Spleen (tissue), 11 donors: ENCODE measurements around the gene KCND2. TPM values are rescaled to one million over a fixed set of nuclear protein-coding genes. Genes with fewer than 3 reads are reported as not detected.

Source experiments
- DNase-seq: peaks from one replicate; pipeline ENCODE4 v3.0.0-alpha.2; 2020
- H3K27ac ChIP-seq, 8 donors: fragments of 200-600 bp; sonication (generic) in 7 of 8; 1 replicate in 4 of 8; 2 replicates in 4 of 8; pipeline versions ENCODE4 v1.5.0 to v1.8.0; 2016 to 2021; ENCODE audit warnings: inconsistent platforms in 4 of 8, mild to moderate bottlenecking in 4 of 8, moderate library complexity in 1 of 8
- H3K27me3 ChIP-seq, 7 donors: fragments of 200-600 bp; sonication (generic) in 6 of 7; replicated peaks in 1 of 7; 1 replicate in 4 of 7; 2 replicates in 3 of 7; pipeline versions ENCODE4 v1.5.0 to v1.8.0; 2016 to 2021; ENCODE audit warnings: inconsistent platforms in 3 of 7, mild to moderate bottlenecking in 1 of 7
- H3K36me3 ChIP-seq, 6 donors: fragments of 200-600 bp; sonication (generic) in 5 of 6; 1 replicate in 4 of 6; 2 replicates in 2 of 6; pipeline versions ENCODE4 v1.5.0 to v1.8.0; 2016 to 2021; ENCODE audit warnings: inconsistent platforms in 2 of 6
- H3K4me1 ChIP-seq, 6 donors: fragments of 200-600 bp; sonication (generic) in 5 of 6; 1 replicate in 3 of 6; 2 replicates in 3 of 6; pipeline versions ENCODE4 v1.5.0 to v1.8.0; 2016 to 2021; ENCODE audit warnings: inconsistent platforms in 3 of 6
- H3K4me3 ChIP-seq, 8 donors: fragments of 200-600 bp; sonication (generic) in 7 of 8; 1 replicate in 4 of 8; 2 replicates in 4 of 8; pipeline versions ENCODE4 v1.5.0 to v1.8.0; 2016 to 2021; ENCODE audit warnings: inconsistent platforms in 4 of 8, mild to moderate bottlenecking in 4 of 8, moderate library complexity in 2 of 8
- H3K9me3 ChIP-seq, 8 donors: fragments of 200-600 bp; sonication (generic) in 7 of 8; 1 replicate in 4 of 8; 2 replicates in 4 of 8; pipeline versions ENCODE4 v1.5.0 to v1.8.0; 2016 to 2021; ENCODE audit warnings: inconsistent platforms in 4 of 8
- CTCF ChIP-seq, 11 experiments: fragments of 200-600 bp in 7 of 11; fragments of 450-650 bp in 4 of 11; sonication (generic) in 4 of 11; IDR thresholded peaks in 8 of 11; conservative IDR thresholded peaks in 3 of 11; 1 replicate in 7 of 11; 2 replicates in 4 of 11; pipeline versions ENCODE4 v1.4.0 to v1.8.0; 2016 to 2021; ENCODE audit warnings: antibody characterized with exemption in 11 of 11, inconsistent platforms in 4 of 11, mild to moderate bottlenecking in 1 of 11
- POLR2A ChIP-seq, 3 donors: fragments of 450-650 bp; IDR thresholded peaks; one replicate each; pipeline ENCODE4 v1.5.1; 2017; ENCODE audit warnings: antibody characterized with exemption in 3 of 3, mild to moderate bottlenecking in 1 of 3
- POLR2AphosphoS5 ChIP-seq, 3 donors: sonication (generic); formaldehyde crosslinking; IDR thresholded peaks; one replicate each; pipeline ENCODE4 v1.5.1; 2017; ENCODE audit warnings: antibody characterized with exemption in 3 of 3
- WGBS, 5 donors: extraction: QIAGEN DNeasy Blood & Tissue Kit in 3 of 5; methylation state at CpG; one replicate each; pipeline versions ENCODE4 v1.1.5 to v1.1.7; 2013 to 2018; 5-methylcytosine and 5-hydroxymethylcytosine counted together
- intact Hi-C: fragments of 100-400 bp; cut with DNase I; formaldehyde crosslinking; loops from one replicate; pipeline ENCODE4 v1.15.0; 2023; ENCODE audit warnings: low total_unique reads
- polyA plus RNA-seq, 3 donors: library from polyadenylated mRNA; stranded (reverse); fragments of 200-250 nt; gene quantifications; one replicate each; pipeline ENCODE4 v1.2.1, GENCODE V29; 2013
- small RNA-seq, 4 donors: library from RNA; depleted of rRNA; stranded (forward); fragments of <200 nt; gene quantifications; one replicate each; pipeline ENCODE3, GENCODE V24; 2016
- total RNA-seq, 7 donors: library from RNA; depleted of rRNA in 3 of 7; stranded (reverse); fragments of >200 nt in 3 of 7; fragmentation: NEBNext Ultra II Directional in 4 of 7; extraction: Animal tissue kit (Norgen Biotek cat#: 25700) in 4 of 7; gene quantifications; one replicate each; pipeline versions ENCODE4 v1.1.0 to v1.2.1, GENCODE V29; 2016 to 2021
- donor health status: healthy with polysubstance abuse.
- donor health status: DM: no; HTN: no; CAD: no; lungs with moderate emphysema.
- donor health status: DM: no; HTN: no; CAD: no.
- donor health status: Bipolar disorder and iron deficiency.
- donor health status: healthy.
- donor health status: DM: no; HTN: no; CAD: no.
- donor health status: DM: yes; HTN: yes; CAD: no.

KCND2 gene
- total and polyA plus RNA-seq, 10 donors: 0.02 to 0.80 (median 0.26) TPM; not detected in 1

GRCh38 chr7:120794106-120794729 lies 521.2 kb downstream of the KCND2 start:
- Histone ChIP-seq H3K36me3 (no peaks in the 10 kb centered on the region), H3K27ac (no peak overlapping the region), H3K4me3 (no peak overlapping the region), H3K9me3 (peaks cover 0 to 7% (median 2%) of the 10 kb centered on the region in 8 donors), H3K4me1 (peaks cover 0 to 6% (median 2%) of the 10 kb centered on the region in 6 donors), H3K27me3 (no peaks in the 10 kb centered on the region)
- TF ChIP-seq POLR2AphosphoS5 (IDR thresholded peaks at IDR 0.05) (no peak), POLR2A (IDR thresholded peaks at IDR 0.05) (no peak), CTCF (IDR thresholded peaks at IDR 0.05 in 8 of 11, conservative IDR thresholded peaks at IDR 0.05 in 3 of 11) (no peak)
- intact Hi-C loops: loop anchor here (10.0 kb wide), 1 partner anchor 311 kb away; no protein-coding TSS in a partner anchor
- no peak for DNase-seq
- 67 to 81% (median 72%) methylated on average over 4 of the region's 4 CpGs for WGBS, 5 donors

- 93 to 99% (median 94%) methylated on average over 7 of the region's 7 CpGs for WGBS, 5 donors
- Histone ChIP-seq H3K27ac (no peak overlapping the region), H3K9me3 (peaks cover 0 to 7% (median 2%) of the 10 kb centered on the region in 8 donors), H3K4me3 (no peak overlapping the region), H3K36me3 (no peaks in the 10 kb centered on the region), H3K4me1 (peaks cover 0 to 3% (median 1%) of the 10 kb centered on the region in 6 donors), H3K27me3 (no peaks in the 10 kb centered on the region)
- no peak for TF ChIP-seq POLR2A (IDR thresholded peaks at IDR 0.05)
- no peak for TF ChIP-seq CTCF (IDR thresholded peaks at IDR 0.05 in 8 of 11, conservative IDR thresholded peaks at IDR 0.05 in 3 of 11)
- TF ChIP-seq POLR2AphosphoS5 (IDR thresholded peaks at IDR 0.05): no peak
- DNase-seq: no peak
- intact Hi-C loops: loop anchor here (10.0 kb wide), 1 partner anchor 308 kb away; no protein-coding TSS in a partner anchor
These were observed 524.2 kb downstream of the KCND2 start for GRCh38 chr7:120797026-120797645.

GRCh38 chr7:120799147-120799546 lies 526.2 kb downstream of the KCND2 start:
- no peak for TF ChIP-seq POLR2AphosphoS5 (IDR thresholded peaks at IDR 0.05)
- intact Hi-C loops: loop anchor here (10.0 kb wide), 1 partner anchor 306 kb away; no protein-coding TSS in a partner anchor
- 88 to 100% (median 92%) methylated on average over 1 of the region's 1 CpG for WGBS, 5 donors

More at GRCh38 chr7:120799147-120799546, 526.2 kb downstream of the KCND2 start:
- Histone ChIP-seq H3K4me3 (no peak overlapping the region), H3K27me3 (no peaks in the 10 kb centered on the region), H3K9me3 (peaks cover 0 to 7% (median 2%) of the 10 kb centered on the region in 8 donors), H3K27ac (no peak overlapping the region), H3K36me3 (no peaks in the 10 kb centered on the region), H3K4me1 (no peaks in the 10 kb centered on the region)
- no peak for DNase-seq

Small RNA genes lying within 50 kb of the gene (small RNA-seq; reads per million reads assigned to genes)
- 0 reads per million in 4 donors for gene RNU6-581P
